ENCODE results near the gene PABPC3.

The PABPC3 gene

GRCh38 chr13:25135896-25136295 lies 40.0 kb downstream of the PABPC3 start:
- DNase-seq (ENCODE audit: low read depth), result no peak
- TF ChIP-seq, protein P1, sequence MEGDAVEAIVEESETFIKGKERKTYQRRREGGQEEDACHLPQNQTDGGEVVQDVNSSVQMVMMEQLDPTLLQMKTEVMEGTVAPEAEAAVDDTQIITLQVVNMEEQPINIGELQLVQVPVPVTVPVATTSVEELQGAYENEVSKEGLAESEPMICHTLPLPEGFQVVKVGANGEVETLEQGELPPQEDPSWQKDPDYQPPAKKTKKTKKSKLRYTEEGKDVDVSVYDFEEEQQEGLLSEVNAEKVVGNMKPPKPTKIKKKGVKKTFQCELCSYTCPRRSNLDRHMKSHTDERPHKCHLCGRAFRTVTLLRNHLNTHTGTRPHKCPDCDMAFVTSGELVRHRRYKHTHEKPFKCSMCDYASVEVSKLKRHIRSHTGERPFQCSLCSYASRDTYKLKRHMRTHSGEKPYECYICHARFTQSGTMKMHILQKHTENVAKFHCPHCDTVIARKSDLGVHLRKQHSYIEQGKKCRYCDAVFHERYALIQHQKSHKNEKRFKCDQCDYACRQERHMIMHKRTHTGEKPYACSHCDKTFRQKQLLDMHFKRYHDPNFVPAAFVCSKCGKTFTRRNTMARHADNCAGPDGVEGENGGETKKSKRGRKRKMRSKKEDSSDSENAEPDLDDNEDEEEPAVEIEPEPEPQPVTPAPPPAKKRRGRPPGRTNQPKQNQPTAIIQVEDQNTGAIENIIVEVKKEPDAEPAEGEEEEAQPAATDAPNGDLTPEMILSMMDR (IDR thresholded peaks at IDR 0.05; ENCODE audit: control insufficient read depth, insufficient read depth, low read depth, low read length, missing control alignments), result no peak
- H3K4me3 ChIP-seq (ENCODE audit: control insufficient read depth, low read depth, low read length), result no peak overlapping the region

DNA sequence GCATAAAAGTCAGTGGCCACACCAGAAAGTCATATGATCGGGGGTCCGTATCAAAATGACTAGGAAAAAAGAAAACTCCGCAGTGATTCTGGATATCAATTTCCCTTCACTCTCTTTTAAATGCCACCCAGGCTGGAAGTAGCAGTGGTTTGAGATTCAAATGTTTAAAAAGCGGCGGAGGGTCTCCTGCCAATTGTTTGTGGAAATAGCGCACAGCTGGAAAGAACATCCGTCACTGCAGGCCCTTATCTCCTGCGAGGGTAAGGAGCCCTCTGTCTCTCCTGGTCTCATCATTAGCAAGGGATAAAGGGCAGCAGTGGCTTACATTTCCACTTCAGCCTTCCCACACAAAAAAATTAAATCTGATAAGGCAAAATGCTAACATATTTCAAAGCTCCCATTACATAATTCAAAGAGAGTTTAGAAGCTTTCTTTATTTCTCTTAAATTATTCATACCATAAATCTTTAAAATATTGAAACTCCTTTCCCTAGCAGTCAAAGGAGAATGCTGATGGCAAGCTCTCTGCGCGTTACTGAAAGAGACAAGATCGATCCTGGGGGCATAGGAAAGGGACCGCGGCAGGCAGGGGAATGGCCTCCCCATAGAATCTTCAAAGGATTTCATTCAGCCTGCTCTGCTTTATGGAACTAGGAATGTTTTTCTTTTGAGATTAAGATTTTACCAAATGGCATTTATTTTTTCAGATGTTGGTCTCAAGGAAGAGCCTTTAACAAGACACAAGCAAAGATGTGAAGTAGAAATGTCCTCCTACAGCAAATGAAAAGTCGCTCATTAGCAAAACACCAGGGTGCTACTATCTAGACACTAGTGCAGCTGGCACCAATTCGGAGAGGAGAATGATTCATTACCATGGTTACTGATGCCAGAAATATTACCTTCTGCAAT lies 41.2 kb downstream of the PABPC3 start:
- TF ChIP-seq, protein P1 (IDR thresholded peaks at IDR 0.05; ENCODE audit: control insufficient read depth, insufficient read depth, low read depth, low read length, missing control alignments), result no peak
- no peak for DNase-seq (ENCODE audit: low read depth)
- no peak overlapping the region for H3K4me3 ChIP-seq (ENCODE audit: control insufficient read depth, low read depth, low read length)

GRCh38 chr13:25137788-25138115 lies 41.8 kb downstream of the PABPC3 start:
- no peak for DNase-seq (ENCODE audit: low read depth)
- H3K4me3 ChIP-seq (ENCODE audit: control insufficient read depth, low read depth, low read length), result no peak overlapping the region
- TF ChIP-seq, protein P1 (IDR thresholded peaks at IDR 0.05; ENCODE audit: control insufficient read depth, insufficient read depth, low read depth, low read length, missing control alignments), result no peak

- H3K4me3 ChIP-seq (ENCODE audit: control insufficient read depth, low read depth, low read length), result no peak overlapping the region
- no peak for DNase-seq (ENCODE audit: low read depth)
- TF ChIP-seq, protein P1 (IDR thresholded peaks at IDR 0.05; ENCODE audit: control insufficient read depth, insufficient read depth, low read depth, low read length, missing control alignments), result no peak
Measured at GRCh38 chr13:25141042-25141441, 45.1 kb downstream of the PABPC3 start.

DNA sequence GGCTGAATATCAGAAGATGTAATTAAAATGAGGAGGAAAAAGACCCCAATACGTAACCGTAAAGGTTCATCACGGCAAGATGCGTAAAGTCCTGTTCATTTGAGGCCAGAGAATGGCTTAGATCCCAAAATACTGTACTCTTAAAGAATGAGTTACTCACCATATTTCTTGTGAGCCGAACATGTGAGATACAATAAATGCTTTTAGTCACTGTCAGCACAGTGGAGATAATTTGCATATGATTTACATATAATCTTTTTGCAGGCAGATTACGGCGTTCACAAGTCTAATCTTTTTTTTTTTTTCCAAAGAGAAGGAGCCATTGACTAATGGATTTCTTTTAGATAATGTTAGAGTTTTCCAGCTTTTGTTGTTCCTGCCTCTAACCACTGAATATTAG lies 47.8 kb downstream of the PABPC3 start:
- no peak overlapping the region for H3K4me3 ChIP-seq (ENCODE audit: control insufficient read depth, low read depth, low read length)
- TF ChIP-seq, protein P1 (IDR thresholded peaks at IDR 0.05; ENCODE audit: control insufficient read depth, insufficient read depth, low read depth, low read length, missing control alignments), result no peak
- no peak for DNase-seq (ENCODE audit: low read depth)

DNA sequence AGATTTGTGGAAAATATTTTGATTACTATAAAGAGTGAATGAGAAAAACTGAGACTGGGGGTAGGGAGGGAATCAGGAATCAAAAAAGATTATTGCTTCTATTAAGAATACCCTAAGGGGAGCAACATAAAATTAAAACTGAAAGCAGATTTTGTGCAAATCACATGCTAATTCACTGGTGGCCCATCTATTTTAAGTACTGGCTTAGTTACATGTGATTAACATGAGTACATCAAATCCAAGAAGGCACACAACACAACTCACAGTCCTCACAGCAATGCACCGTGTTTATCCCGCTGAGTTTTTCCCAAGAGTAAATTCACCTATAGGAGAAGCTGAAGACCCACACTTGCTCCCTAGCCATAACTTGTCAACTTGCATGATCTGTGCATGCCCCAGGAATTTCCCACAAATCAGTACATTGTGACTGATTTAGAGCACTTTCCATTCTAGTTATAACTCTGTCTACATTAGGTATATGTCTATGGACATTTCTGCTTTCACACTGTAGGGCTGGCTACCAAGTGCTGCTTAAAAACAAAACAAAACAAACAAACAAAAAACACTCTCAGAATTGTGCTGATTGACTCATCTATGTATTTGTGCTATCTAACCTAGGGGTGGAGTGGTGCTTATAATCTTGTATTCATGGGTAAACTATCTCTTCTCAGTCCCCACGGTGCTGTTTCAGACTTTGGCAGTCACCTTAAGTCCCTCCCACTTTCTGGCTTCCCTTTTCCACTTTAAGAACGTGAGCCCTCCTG lies 51.9 kb downstream of the PABPC3 start:
- TF ChIP-seq, protein P1 (IDR thresholded peaks at IDR 0.05; ENCODE audit: control insufficient read depth, insufficient read depth, low read depth, low read length, missing control alignments), result no peak
- no peak for DNase-seq (ENCODE audit: low read depth)
- no peak overlapping the region for H3K4me3 ChIP-seq (ENCODE audit: control insufficient read depth, low read depth, low read length)
